GM18502 (cell line): ENCODE measurements around the gene COL18A1.

Experiments
- ATAC-seq: cut with Tn5 transposase; IDR thresholded peaks from one replicate; pipeline ENCODE4 v1.9.1; 2021; ENCODE audit warnings: mild to moderate bottlenecking; ENCODE audit not compliant: unreplicated experiment, poor library complexity

Gene COL18A1

DNA sequence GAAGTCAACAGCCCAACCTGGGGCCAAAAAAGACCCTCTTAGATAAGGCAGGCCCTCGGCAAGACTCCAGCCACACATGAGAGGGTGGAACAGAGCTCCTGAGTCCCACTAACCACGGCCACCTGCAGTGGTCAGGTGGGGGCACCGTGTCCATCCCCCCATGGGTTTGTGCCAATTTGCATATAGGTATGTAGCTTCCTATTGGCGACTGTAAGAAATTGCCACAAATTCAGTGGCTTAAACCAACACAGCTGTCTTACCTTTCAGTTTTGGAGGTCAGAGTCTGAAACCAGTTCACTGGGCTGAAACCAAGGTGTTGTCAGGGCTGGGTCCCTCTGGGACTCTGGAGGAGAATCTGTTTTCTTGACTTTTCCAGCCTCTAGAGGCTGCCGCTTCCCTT lies 59.3 kb downstream of the COL18A1 start:
- no peak for ATAC-seq

GRCh38 chr21:45465105-45465504 lies 60.1 kb downstream of the COL18A1 start:
- ATAC-seq: no peak

DNA sequence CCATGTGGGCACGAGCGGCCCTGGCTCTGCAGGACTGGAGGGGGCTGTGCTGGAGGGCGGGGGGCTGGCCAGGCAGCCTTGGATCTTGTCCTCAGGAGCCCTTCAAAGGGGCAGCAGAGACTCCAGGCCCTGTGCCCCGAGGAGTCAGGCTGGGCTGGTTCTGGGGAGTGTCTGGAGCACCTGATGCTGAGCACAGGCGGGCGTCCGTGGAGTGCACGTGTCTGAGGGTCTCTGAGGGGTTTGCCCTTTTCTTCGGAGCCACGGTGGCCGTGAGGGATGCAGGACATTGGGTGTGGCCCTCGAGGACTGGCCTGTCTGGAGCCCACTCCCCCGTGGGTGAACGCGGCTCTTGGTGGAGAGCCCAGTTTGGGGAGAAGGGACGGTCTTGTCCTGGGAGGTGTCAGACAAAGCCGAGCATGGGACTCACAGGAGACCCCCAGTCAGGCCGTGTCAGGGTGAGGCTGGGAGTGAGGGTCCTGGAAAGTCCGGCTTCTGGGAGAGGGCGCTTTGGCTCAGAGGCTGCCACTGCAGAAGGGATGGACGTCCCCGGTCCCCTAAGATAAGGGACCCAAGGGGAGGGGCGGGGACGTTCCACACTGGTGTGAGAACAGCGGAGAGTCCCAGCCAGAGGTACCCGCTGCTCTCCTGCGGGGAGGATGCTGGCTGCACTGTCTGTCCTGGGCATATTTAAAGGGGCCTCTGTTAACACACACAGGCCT lies 60.8 kb downstream of the COL18A1 start:
- ATAC-seq: no peak

DNA sequence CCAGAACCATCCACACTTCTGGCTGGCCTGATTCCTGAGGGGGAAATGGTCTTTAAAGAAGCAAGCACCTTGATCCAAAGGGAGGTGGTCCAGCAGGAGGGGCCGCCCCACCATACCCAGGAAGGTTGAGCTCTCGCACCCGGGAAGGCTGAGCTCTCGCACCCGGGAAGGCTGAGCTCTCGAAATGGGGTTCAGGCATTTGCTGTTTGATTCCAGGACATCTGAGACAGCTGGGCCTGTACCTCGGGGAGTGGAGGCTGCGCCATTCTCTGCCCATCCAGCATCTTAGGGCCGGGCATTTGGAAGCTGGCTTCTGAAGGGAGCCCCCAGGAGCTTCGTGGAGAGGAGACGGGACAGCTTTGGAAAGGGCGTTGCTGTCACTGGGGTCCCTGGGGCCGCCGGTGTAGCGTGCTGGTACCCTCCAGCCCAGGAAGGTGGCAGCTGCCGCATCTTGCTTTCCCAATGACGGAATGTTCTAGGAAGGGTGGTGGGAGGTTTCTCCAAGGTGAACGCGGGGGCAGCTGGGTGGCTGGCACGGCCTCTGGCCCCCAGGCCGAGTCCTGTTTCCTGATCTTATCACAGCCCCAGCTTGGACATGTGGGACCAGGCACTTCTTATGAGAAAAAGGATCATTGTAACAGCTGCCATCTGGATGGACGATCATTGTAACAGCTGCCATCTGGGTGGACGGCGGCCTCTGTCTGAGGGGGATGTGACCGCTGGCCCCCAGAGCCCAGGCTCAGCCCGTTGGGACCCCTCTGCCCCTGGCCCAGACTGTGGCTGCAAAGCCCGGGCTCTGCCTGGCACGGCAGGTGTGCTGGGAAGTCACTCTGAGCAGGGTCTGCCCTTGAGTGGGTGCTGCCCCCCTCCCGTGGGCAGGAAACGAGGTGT lies 61.6 kb downstream of the COL18A1 start:
- no peak for ATAC-seq

DNA sequence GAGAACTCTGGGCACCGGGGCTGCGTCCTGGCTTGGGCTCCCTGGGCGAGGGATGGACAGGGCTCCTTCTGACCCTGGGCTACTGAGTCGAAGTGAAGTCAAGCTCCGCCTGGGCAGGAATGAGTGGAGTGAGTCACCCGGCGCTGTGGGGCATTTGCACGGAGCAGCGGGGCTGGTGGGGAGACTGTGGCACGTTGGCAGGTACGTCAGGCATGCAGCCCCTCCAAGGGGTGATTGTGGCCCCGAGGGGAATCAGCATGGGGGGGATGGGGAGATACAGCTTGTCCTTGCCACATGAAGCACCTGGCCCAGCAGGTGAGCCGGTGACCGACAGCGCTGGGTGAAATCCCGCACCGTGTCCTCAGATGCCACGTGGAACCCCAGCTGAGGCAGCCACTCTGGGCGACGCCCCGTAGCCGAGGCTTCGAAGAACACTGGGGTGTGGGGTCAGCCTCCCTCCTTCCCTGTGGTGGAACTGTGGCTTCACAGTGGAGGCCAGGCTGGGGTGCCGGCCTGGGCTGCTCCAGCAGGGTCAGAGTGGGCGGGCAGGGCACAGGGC lies 62.3 kb downstream of the COL18A1 start:
- ATAC-seq: no peak

GRCh38 chr21:45468051-45468970 lies 63.3 kb downstream of the COL18A1 start:
- no peak for ATAC-seq

- no peak for ATAC-seq
These were observed 64.0 kb downstream of the COL18A1 start for GRCh38 chr21:45468971-45469272.

- ATAC-seq: no peak
These were observed 64.5 kb downstream of the COL18A1 start for GRCh38 chr21:45469273-45470086.

GRCh38 chr21:45470087-45470515 lies 65.1 kb downstream of the COL18A1 start:
- ATAC-seq: no peak

- no peak for ATAC-seq
These were observed 66.0 kb downstream of the COL18A1 start for GRCh38 chr21:45470773-45471524.

- ATAC-seq: no peak
These were observed 66.7 kb downstream of the COL18A1 start for GRCh38 chr21:45471525-45472221.

- no peak for ATAC-seq
These were observed 67.7 kb downstream of the COL18A1 start for GRCh38 chr21:45472445-45473365.

- ATAC-seq: no peak
These were observed 68.7 kb downstream of the COL18A1 start for GRCh38 chr21:45473496-45474322.

- no peak for ATAC-seq
These were observed 69.5 kb downstream of the COL18A1 start for GRCh38 chr21:45474323-45474950.

- ATAC-seq: no peak
These were observed 70.2 kb downstream of the COL18A1 start for GRCh38 chr21:45475004-45475685.
